Measurements from ENCODE around the gene KERA. TPM values are rescaled to one million over a fixed set of nuclear protein-coding genes. Genes with fewer than 3 reads are reported as not detected.

KERA gene
- total RNA-seq, 1 donor from 2014 or later = not detected

Other genes starting within 250 kb of the KERA start
- gene CCER1, start 102.8 kb downstream of the KERA start, total RNA-seq = not detected in 2 replicates
- gene EPYC, start 53.1 kb downstream of the KERA start, total RNA-seq = not detected in 2 replicates
- gene LUM, start 53.5 kb upstream of the KERA start, total RNA-seq = not detected in 2 replicates
- not detected in 2 replicates for gene DCN, start 124.8 kb upstream of the KERA start, total RNA-seq